Gastroesophageal sphincter (tissue), 3 donors: Measurements from ENCODE around the gene SPRING1.

Source experiments
- POLR2AphosphoS5 ChIP-seq: sonication (generic); formaldehyde crosslinking; IDR thresholded peaks from one replicate; pipeline ENCODE4 v1.6.1; 2017; ENCODE audit warnings: antibody characterized with exemption
- TF ChIP-seq, protein P1 (sequence below), 4 experiments: fragments of 200-600 bp in 2 of 4; fragments of 450-650 bp in 2 of 4; sonication (generic) in 1 of 4; IDR thresholded peaks; one replicate each; pipeline ENCODE4 v1.5.1; 2017 to 2019; ENCODE audit warnings: antibody characterized with exemption in 4 of 4, mild to moderate bottlenecking in 2 of 4, moderate library complexity in 2 of 4

DNA sequence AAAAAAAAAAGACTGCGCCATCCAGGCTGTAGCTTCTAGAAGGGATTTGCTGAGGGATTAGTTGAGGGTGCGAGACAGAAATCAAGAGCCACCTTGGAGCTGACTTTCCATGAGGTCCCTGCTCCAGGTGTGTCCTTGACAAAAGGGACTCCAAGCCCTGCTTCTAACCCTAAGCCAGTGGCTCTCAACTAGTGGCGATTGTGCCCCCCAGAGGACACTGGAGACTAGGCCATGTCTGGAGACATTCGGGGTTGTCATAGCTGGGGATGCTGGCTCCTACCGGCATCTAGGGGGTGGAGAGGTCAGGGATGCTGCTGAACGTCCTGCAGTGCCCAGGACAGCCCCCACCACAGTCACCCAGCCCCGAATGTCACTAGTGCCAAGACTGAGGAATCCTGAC lies 40.6 kb downstream of the SPRING1 start:
- TF ChIP-seq, protein P1, sequence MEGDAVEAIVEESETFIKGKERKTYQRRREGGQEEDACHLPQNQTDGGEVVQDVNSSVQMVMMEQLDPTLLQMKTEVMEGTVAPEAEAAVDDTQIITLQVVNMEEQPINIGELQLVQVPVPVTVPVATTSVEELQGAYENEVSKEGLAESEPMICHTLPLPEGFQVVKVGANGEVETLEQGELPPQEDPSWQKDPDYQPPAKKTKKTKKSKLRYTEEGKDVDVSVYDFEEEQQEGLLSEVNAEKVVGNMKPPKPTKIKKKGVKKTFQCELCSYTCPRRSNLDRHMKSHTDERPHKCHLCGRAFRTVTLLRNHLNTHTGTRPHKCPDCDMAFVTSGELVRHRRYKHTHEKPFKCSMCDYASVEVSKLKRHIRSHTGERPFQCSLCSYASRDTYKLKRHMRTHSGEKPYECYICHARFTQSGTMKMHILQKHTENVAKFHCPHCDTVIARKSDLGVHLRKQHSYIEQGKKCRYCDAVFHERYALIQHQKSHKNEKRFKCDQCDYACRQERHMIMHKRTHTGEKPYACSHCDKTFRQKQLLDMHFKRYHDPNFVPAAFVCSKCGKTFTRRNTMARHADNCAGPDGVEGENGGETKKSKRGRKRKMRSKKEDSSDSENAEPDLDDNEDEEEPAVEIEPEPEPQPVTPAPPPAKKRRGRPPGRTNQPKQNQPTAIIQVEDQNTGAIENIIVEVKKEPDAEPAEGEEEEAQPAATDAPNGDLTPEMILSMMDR (IDR thresholded peaks at IDR 0.05), result no peak
- no peak for TF ChIP-seq POLR2AphosphoS5
